SKM-1 treated with dmso at 0.1 percent for 144 hours (cell line): ENCODE data around the gene GABRG3.

Experiments
- DNase-seq: peaks from one replicate; lab custom pipeline; 2025; ENCODE audit not compliant: unreplicated experiment; lab: John Stamatoyannopoulos, UW

GABRG3 gene

GRCh38 chr15:27061739-27062138 lies 90.8 kb downstream of the GABRG3 start:
- DNase-seq, result no peak

DNA sequence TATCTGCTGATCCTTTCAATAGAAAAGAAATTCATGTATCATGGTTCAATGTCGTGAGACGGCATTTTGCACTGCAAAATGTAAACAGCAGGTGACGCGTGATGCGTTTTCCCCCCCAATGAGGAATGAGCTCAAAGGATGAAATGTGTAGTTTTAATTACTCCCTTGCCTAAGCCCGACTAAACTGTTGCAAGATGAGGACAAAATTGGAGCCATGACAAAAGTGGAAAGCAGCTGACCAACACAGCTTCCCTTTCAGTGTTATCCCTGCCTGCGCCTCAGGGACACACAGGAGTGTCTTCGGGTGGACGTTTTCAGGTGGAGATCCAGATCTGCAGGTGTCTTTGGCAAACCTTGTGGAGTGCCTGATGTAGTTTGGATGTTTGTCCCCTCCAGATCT lies 92.0 kb downstream of the GABRG3 start:
- no peak for DNase-seq

GRCh38 chr15:27064080-27064479 lies 93.1 kb downstream of the GABRG3 start:
- no peak for DNase-seq

- no peak for DNase-seq
Measured at GRCh38 chr15:27065151-27065550, 94.2 kb downstream of the GABRG3 start.

DNA sequence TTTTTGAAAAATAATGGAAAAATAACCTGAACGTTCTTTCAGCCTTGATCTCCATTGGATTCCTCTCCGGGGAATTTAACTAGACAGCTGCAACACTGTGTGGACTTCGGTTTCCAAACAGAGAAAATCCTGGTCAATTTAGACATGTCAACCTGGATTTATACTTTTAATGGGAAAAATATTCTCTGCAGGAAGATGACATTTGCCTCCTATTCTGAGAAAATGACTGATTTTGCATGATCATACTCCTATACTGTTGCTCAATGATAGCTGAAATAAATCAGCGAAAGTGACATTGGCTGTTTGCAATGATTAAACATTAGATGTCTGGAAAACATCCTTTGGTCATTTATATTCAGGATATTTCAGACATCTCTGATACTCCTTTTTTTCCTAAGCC lies 94.8 kb downstream of the GABRG3 start:
- DNase-seq, result no peak

- no peak for DNase-seq
Measured at GRCh38 chr15:27066446-27066845, 95.5 kb downstream of the GABRG3 start.

DNA sequence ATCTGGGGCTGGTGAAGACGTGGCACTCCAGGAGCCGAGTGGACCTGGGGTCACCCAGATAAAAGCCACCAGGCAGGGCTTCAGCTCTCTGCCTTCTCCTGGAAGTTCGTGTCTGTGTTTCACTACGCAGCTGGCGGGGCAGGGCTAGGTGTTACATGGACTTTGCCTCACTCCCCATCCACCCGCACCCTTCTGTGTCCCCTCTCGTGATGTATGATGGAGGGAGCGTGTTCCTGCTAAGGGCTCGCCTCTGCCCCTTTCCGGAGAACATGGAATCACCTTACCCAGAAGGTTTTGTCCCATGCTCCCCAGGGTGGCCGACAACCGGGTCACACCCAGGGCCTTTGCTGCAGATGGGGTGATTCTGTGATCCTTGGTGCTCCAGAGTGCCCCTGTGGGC lies 96.2 kb downstream of the GABRG3 start:
- no peak for DNase-seq

GRCh38 chr15:27070841-27071240 lies 99.9 kb downstream of the GABRG3 start:
- DNase-seq, result no peak

- DNase-seq, result no peak
Measured at GRCh38 chr15:27074179-27074578, 103.2 kb downstream of the GABRG3 start.

GRCh38 chr15:27077790-27078189 lies 106.8 kb downstream of the GABRG3 start:
- no peak for DNase-seq

- no peak for DNase-seq
Measured at GRCh38 chr15:27081676-27082418, 110.9 kb downstream of the GABRG3 start.

- no peak for DNase-seq
Measured at GRCh38 chr15:27082526-27082925, 111.5 kb downstream of the GABRG3 start.

- no peak for DNase-seq
Measured at GRCh38 chr15:27084844-27085243, 113.9 kb downstream of the GABRG3 start.

DNA sequence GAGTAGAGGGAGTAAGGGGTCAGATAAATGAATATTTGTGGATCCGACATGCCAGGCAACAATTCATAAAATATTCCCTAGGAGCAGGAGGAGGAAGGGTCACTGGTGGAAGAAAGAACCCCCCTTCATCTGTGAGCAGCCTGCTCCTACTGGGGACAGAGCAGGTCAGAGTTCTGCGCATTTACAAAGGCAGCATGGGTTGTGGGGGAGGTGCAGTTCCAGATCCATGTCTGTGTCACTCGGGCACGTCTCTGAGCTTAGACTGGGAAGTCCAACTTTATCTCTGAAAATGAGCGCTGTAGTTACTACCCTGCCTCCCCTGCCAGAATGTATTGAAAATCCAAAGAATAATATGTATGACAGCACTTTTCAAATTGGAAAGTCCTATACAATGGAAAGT lies 115.2 kb downstream of the GABRG3 start:
- no peak for DNase-seq

DNA sequence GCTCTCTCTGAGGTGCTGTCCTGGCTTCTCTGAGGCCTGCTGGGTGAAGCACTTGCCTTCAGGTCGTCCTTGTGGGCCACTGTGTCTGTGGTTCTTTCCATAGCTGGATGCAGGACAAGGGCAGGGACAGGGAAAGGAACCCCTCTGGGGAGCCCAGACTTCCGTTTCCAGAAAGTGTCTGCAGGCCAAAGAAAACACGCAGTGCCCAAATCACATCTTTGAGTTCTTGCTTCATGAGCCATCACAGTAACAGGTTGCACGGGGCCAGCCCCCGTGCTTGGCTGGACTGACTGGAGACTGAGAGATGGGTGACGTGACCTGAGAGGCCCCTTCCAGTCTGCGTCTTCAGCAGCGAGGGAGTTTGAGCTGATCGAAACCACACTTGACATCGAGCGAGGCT lies 115.8 kb downstream of the GABRG3 start:
- no peak for DNase-seq

DNA sequence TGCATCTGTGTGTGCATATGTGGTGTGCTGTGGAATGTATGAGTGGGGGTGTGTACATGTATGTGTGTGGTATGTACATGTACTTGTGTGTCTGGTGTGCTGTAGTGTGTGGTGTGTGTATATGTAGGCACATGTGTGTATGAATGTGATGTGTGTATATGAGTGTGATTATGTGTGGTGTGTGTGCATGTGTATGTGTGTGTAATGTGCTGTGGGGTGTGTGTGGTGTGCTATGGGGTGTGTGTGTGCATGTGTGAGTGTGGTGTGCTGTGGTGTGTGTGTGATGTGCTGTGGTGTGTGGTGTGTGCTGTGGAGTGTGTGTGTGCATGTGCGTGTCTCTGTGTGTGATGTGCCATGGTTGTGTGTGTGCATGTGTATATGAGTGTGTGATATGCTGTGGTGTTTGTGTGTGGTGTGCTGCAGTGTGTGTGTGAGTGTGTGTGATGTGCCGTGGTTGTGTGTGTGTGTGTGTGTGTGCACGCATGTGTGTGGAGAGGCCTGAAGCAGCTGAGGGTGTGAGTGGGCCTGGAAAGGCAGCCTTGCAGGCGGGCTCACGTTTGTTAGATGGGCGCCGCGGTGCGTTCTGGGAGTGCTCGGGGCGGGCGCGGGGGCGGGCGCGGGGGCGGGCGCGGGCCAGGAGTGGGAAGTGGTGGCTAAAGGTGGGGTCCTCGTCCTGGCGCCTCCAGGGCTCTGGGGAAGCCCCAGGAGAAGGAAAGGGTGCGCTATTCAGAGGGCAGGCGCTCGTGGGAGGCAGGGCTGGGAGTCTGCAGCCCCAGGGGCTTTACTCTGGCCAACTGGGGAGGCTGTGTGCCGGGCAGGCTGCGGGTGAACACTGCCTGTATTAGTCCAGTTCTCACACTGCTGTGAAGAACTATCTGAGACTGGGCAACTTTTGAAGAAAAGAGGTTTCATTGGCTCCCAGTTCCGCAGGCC lies 116.9 kb downstream of the GABRG3 start:
- DNase-seq, result no peak

DNA sequence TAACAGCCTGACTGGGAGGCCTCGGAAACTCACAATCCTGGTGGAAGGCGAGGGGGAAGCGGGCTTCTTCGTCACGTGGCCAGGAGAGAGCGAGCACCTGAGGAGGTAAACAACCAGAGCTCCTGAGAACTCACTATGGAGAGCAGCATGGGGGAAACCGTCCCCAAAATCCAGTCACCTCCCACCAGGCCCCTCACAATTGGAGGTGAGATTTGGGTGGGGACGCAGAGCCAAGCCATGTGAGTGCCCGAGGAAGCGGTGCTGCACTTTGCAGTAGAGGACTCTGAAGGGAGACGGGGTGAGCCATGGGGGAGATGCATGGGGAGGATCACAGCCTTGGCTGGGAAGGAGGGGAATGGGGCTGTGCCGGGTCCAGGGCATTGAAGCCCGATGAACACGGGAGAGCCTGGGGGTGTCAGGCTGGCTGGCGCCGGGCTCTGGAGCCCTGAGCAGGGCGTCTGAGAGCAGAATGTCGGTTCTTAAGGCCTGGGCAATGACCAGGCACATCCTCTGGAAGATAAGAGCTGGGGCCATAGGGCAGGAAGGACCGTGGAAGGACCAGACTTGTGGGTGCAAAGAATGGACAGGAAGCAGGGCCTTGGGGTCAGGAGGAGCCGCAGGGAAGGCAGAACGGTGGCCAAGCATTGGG lies 117.7 kb downstream of the GABRG3 start:
- no peak for DNase-seq

DNA sequence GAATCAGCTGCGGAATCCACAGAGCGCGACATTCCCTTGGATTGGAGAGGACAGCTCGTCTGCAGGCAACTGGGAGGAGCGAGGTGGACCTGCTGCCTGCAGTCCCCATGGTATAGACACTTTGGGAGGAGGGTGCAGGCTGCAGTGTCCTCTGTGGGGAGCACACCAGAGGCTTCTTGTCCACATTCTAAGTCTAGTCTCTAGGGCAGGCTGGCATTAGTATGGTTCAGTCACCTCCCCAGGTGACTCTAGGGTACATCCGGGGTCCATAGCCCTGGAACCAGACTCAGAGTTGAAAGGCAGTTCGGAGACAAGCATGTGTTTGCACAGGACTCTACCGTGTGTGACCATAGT lies 118.2 kb downstream of the GABRG3 start:
- no peak for DNase-seq

DNA sequence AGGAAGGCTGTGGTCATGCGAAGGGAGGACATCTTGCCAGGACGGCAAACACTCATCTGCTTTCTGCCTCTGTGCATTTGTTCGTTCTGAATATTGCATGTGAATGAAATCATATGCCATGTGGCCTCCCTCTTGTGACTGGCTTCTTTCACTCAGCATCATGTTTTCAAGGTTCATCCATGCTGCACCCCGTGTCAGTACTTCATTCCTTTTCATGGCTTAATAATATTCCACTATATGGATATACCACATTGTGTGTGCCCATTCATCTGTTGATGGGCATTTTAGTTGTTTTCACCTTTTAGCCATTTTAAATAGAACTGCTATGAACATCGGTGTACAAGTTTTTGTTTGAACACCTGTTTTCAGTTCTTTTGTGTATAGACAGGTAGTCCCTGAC lies 118.7 kb downstream of the GABRG3 start:
- no peak for DNase-seq

DNA sequence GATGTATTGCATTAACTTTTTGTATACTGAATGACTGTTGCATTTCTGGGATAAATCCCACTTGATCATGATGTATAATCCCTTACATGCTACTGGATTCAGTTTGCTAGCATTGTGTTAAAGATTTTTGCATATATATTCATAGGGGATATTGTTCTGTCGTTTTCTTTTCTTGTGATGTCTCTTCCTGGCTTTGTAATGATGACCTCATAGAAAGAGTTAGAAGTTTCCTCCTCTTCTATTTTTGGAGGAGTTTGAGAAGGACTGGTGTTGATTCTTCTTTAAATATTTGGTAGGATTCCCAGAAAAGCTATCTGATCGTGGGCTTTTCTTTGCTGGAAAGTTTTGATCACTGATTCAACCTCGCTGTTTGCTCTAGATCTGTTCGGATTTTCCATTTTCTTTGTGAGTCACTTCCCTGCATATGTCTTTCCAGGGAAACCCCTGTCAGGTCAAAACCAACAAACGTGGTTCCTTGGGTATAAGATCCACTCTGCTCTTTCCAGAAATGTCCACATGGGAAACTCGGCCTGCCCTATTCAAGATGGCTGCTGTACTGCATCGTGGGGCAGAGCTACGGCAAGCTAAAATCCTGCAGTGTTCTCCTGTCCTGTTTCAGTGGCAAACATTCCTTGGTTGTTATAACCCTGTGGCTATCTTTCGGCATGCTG lies 120.4 kb downstream of the GABRG3 start:
- DNase-seq, result no peak

DNA sequence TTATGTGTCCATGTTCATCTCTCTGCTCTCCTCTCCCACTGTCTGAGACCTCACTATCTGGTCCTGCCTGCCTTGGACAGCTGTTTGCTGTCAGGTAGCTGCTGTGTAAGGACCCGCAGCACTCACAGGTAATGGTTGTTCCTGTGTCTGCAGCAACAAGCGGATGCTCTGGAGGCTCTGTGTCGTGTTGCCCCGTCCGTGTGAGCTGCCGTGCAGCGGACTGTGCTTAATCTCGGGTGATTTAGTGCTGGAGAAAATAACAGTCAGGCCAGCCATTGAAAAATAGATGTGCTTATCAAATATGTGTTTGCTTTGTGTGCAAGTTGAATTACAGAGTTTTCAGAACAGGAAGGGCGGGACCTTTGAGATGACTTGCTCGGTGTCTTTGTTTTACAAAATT lies 121.4 kb downstream of the GABRG3 start:
- no peak for DNase-seq
